Bronchial epithelial cell (primary cell): ENCODE results near the gene MYO3B. TPM values are rescaled to one million over a fixed set of nuclear protein-coding genes. Genes with fewer than 3 reads are reported as not detected.

ENCODE experiments used
- DNase-seq: peaks from one replicate; pipeline ENCODE4 v3.0.0-alpha.2; 2010; ENCODE audit warnings: low read depth
- FAIRE-seq: peaks from 2 replicates; lab custom pipeline; 2011; peaks lifted over from hg19 to GRCh38; lab: Jason Lieb, UNC
- H3K27me3 ChIP-seq: 2 replicates; pipeline ENCODE4 v1.5.1; 2011; ENCODE audit warnings: low read length; ENCODE audit not compliant: control insufficient read depth, insufficient read depth
- H3K36me3 ChIP-seq: 2 replicates; pipeline ENCODE4 v1.5.1; 2011; ENCODE audit warnings: low read length; ENCODE audit not compliant: control insufficient read depth, insufficient read depth
- H3K4me3 ChIP-seq: 2 replicates; pipeline ENCODE4 v1.5.1; 2011; ENCODE audit warnings: mild to moderate bottlenecking, low read depth, low read length, control low read depth
- total RNA-seq: library from RNA; depleted of rRNA; stranded (reverse); fragments of >200 nt; gene quantifications from 2 replicates; pipeline ENCODE4 v1.2.1, GENCODE V29; 2014
- TF ChIP-seq, protein P1 (sequence below): IDR thresholded peaks from 2 replicates; pipeline ENCODE4 v1.5.1; 2011; ENCODE audit warnings: mild to moderate bottlenecking, moderate library complexity, low read length, control low read depth, inconsistent platforms; ENCODE audit not compliant: insufficient read depth, severe bottlenecking

The MYO3B gene
- total RNA-seq, 1 donor from 2014 or later, result under 0.01 TPM

- Histone ChIP-seq H3K4me3 (no peak overlapping the region), H3K27me3 (no peaks in the 10 kb centered on the region), H3K36me3 (no peaks in the 10 kb centered on the region)
- TF ChIP-seq, protein P1, sequence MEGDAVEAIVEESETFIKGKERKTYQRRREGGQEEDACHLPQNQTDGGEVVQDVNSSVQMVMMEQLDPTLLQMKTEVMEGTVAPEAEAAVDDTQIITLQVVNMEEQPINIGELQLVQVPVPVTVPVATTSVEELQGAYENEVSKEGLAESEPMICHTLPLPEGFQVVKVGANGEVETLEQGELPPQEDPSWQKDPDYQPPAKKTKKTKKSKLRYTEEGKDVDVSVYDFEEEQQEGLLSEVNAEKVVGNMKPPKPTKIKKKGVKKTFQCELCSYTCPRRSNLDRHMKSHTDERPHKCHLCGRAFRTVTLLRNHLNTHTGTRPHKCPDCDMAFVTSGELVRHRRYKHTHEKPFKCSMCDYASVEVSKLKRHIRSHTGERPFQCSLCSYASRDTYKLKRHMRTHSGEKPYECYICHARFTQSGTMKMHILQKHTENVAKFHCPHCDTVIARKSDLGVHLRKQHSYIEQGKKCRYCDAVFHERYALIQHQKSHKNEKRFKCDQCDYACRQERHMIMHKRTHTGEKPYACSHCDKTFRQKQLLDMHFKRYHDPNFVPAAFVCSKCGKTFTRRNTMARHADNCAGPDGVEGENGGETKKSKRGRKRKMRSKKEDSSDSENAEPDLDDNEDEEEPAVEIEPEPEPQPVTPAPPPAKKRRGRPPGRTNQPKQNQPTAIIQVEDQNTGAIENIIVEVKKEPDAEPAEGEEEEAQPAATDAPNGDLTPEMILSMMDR, result peak; percentile 50
- peak; percentile 45 for DNase-seq
- FAIRE-seq, result no peak
These were observed 58.1 kb downstream of the MYO3B start for GRCh38 chr2:170235860-170236679.

DNA sequence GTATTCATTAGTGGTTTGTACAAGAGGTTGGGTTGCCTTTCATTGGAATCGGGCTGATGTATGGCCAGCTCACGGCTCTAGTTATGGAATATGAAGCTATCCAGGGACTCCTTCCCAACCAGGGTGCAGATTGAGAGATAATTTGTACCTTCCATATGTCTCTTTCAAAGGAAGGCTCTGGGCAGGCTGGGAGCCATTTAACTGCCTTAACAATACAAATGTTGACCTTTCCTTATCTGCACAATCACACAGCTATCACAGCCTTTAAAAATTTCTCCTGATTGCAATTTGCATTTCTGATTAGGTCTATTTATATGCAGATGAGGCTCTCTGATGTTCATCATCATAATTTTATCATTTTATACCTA, 58.7 kb downstream of the MYO3B start:
- TF ChIP-seq, protein P1, result no peak
- FAIRE-seq (no peak), DNase-seq (no peak)
- no peak overlapping the region for H3K4me3 ChIP-seq
- H3K27me3 ChIP-seq, result no peaks in the 10 kb centered on the region
- H3K36me3 ChIP-seq, result no peaks in the 10 kb centered on the region

GRCh38 chr2:170237572-170238120, 59.7 kb downstream of the MYO3B start:
- TF ChIP-seq, protein P1, result no peak
- H3K36me3 ChIP-seq, result no peaks in the 10 kb centered on the region
- H3K4me3 ChIP-seq, result no peak overlapping the region
- DNase-seq (no peak), FAIRE-seq (no peak)
- H3K27me3 ChIP-seq, result no peaks in the 10 kb centered on the region

DNA sequence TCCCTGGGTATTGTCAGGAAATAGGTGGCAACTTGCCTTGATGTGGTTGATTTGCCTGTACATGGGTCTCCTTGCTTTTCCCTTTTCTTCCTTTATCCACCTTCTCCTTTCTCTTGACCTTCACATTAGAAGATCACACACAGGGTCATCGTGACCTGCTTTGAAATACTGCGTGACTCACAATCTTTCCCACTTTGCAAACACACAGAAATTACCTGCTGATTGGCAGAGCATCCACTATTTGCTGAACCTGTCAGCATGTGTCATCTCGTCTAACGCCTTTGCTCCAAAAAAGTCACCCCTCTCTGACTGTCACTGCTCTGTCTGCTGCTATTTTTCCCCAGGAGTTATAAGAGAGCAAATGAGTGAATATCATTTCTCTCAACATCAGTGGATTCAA, 60.8 kb downstream of the MYO3B start:
- Histone ChIP-seq H3K36me3 (no peaks in the 10 kb centered on the region), H3K27me3 (peaks cover under 1% of the 10 kb centered on the region), H3K4me3 (no peak overlapping the region)
- DNase-seq (no peak), FAIRE-seq (no peak)
- TF ChIP-seq, protein P1, result no peak

DNA sequence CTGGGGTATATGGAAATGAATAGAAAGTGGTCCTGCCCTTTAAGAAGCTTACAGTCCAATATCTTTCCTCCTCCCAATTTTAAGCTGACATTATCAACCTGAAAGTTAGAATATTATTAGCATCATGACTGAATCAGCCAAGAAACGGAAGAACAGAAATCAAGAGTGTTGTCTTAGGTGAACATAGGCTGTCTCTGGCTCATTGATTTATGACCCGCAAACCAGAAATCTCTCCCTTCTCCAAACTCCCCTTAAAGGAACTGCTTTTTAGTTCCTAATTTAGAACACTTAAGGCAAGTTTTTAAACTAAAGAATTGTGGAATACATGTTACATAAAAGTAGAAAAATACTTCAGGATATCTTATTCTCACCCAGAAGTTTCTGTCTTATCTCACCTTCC, 62.7 kb downstream of the MYO3B start:
- H3K27me3 ChIP-seq, result peaks cover 3% of the 10 kb centered on the region
- no peaks in the 10 kb centered on the region for H3K36me3 ChIP-seq
- DNase-seq (no peak), FAIRE-seq (no peak)
- H3K4me3 ChIP-seq, result no peak overlapping the region
- TF ChIP-seq, protein P1, result no peak
